Measurements from ENCODE around the gene RNF20. TPM values are rescaled to one million over a fixed set of nuclear protein-coding genes. Genes with fewer than 3 reads are reported as not detected.

The RNF20 gene
- total RNA-seq, 4 donors from 2014 or later: 9.0 to 21.0 (median 13.9) TPM

GRCh38 chr9:101566904-101567724 lies 33.5 kb downstream of the RNF20 start:
- H3K9me3 ChIP-seq: no peaks in the 10 kb centered on the region
- no peaks in the 10 kb centered on the region for H3K4me1 ChIP-seq
- H3K27me3 ChIP-seq: no peaks in the 10 kb centered on the region
- 74 to 78% methylated on average over 5 of the region's 5 CpGs for WGBS, 2 donors (ENCODE audit: low coverage in 1 of 2)
- H3K27ac ChIP-seq: no peak overlapping the region
- H3K4me3 ChIP-seq: no peak overlapping the region
- in situ Hi-C loops (cut with MboI; ENCODE audit: low pct_ligation_motif_present in 1 of 4, low pct_unique_long_range_greater_than_20kb in 1 of 4, low sequenced_read_pairs in 3 of 4): no loop called here
- peak in 4 of 5 experiments; percentile 23 to 48 (median 28) for TF ChIP-seq CTCF (IDR thresholded peaks at IDR 0.05)
- TF ChIP-seq POLR2AphosphoS5 (IDR thresholded peaks at IDR 0.05): no peak
- no peak for TF ChIP-seq EP300 (IDR thresholded peaks at IDR 0.05; ENCODE audit: low read depth)
- TF ChIP-seq POLR2A (IDR thresholded peaks at IDR 0.05): no peak
- no peak for DNase-seq
- H3K36me3 ChIP-seq: peaks cover 0 to 32% (median 15%) of the 10 kb centered on the region in 4 donors
- intact Hi-C loops (cut with DNase I; ENCODE audit: low total_unique reads): no loop called here

- TF ChIP-seq POLR2A (IDR thresholded peaks at IDR 0.05): no peak
- TF ChIP-seq POLR2AphosphoS5 (IDR thresholded peaks at IDR 0.05): no peak
- no peak for TF ChIP-seq EP300 (IDR thresholded peaks at IDR 0.05; ENCODE audit: low read depth)
- no peak for TF ChIP-seq CTCF (IDR thresholded peaks at IDR 0.05)
- no peak for DNase-seq
- no peak overlapping the region for H3K4me3 ChIP-seq
- WGBS, 2 donors (ENCODE audit: low coverage in 1 of 2): 76 to 77% methylated on average over 3 of the region's 3 CpGs
- H3K27ac ChIP-seq: no peak overlapping the region
- in situ Hi-C loops (cut with MboI; ENCODE audit: low pct_ligation_motif_present in 1 of 4, low pct_unique_long_range_greater_than_20kb in 1 of 4, low sequenced_read_pairs in 3 of 4) (no loop called here), intact Hi-C loops (cut with DNase I; ENCODE audit: low total_unique reads) (no loop called here)
- H3K36me3 ChIP-seq: peaks cover 0 to 24% (median 12%) of the 10 kb centered on the region in 4 donors
- H3K9me3 ChIP-seq: no peaks in the 10 kb centered on the region
- H3K27me3 ChIP-seq: no peaks in the 10 kb centered on the region
- no peaks in the 10 kb centered on the region for H3K4me1 ChIP-seq
Observed at GRCh38 chr9:101567725-101568350, 34.2 kb downstream of the RNF20 start.

DNA sequence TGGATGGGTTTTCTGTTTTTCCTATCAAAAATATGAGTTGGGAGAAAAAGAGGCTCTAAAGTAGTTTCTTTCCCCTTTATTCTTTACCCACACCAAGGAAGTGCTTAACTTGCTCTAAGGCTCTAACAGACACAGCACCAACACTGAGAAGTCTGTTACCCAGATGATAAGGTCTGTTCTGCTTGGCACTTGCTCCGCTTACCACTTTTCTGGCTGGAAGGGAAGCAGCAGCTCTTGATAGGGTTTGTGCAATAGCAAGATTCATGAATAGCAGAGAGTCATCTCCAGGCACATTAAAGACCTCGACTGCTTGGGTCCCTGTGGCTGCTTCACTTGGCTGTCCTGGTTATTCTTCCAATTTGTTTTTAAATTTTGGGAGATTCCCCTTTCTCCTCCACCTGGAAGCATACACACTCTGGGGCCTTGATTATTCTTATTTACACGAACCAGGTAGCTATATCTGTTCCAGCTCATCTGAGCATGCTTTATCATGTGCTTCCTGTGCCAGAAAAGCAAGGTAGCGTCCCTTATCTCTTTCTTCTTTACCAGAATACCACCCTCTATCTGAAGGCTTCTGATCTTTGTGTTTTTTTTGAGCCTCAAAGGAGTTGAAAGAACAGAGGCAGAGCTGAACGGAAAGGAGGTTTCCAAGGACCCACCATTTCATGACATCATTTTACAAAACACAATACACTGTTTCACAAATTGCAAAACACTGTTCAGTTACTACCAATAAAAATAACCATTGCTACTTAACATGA lies 36.3 kb downstream of the RNF20 start:
- no peak for DNase-seq
- H3K4me3 ChIP-seq: no peak overlapping the region
- TF ChIP-seq CTCF (IDR thresholded peaks at IDR 0.05) (no peak), EP300 (IDR thresholded peaks at IDR 0.05; ENCODE audit: low read depth) (no peak), POLR2A (IDR thresholded peaks at IDR 0.05) (no peak), POLR2AphosphoS5 (IDR thresholded peaks at IDR 0.05) (no peak)
- no peak overlapping the region for H3K27ac ChIP-seq
- no peaks in the 10 kb centered on the region for H3K27me3 ChIP-seq
- intact Hi-C loops (cut with DNase I; ENCODE audit: low total_unique reads) (no loop called here), in situ Hi-C loops (cut with MboI; ENCODE audit: low pct_ligation_motif_present in 1 of 4, low pct_unique_long_range_greater_than_20kb in 1 of 4, low sequenced_read_pairs in 3 of 4) (no loop called here)
- no peaks in the 10 kb centered on the region for H3K9me3 ChIP-seq
- 81 to 88% methylated on average over 4 to 5 of the region's 5 CpGs for WGBS, 2 donors (ENCODE audit: low coverage in 1 of 2)
- H3K36me3 ChIP-seq: peaks cover 0 to 11% (median 4%) of the 10 kb centered on the region in 4 donors
- no peaks in the 10 kb centered on the region for H3K4me1 ChIP-seq

DNA sequence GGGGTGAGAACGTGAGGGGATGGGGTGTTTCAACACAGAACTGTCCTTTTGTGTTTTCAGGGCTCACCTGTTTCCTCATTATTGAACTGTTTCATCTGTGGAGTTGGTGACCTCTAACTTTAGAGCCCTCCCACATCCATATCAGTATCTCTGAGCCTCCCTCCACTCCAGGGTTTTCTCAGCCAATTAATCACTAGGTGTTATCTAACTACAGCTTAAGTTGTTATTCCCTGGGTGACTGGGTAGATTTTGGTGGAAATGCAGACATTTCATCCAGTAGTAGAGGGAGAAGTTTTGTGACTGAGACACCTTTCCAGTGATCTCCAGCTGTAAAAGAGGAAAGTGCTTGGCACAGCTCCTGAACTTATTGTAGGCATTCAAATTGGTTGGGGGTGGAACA lies 37.5 kb downstream of the RNF20 start:
- 84 to 88% methylated on average over 1 of the region's 1 CpG for WGBS, 2 donors (ENCODE audit: low coverage in 1 of 2)
- intact Hi-C loops (cut with DNase I; ENCODE audit: low total_unique reads): no loop called here
- DNase-seq: no peak
- no peak for TF ChIP-seq POLR2AphosphoS5 (IDR thresholded peaks at IDR 0.05)
- TF ChIP-seq CTCF (IDR thresholded peaks at IDR 0.05): no peak
- no peak for TF ChIP-seq POLR2A (IDR thresholded peaks at IDR 0.05)
- no peak for TF ChIP-seq EP300 (IDR thresholded peaks at IDR 0.05; ENCODE audit: low read depth)
- Histone ChIP-seq H3K4me1 (no peaks in the 10 kb centered on the region), H3K4me3 (no peak overlapping the region), H3K36me3 (no peaks in the 10 kb centered on the region), H3K9me3 (no peaks in the 10 kb centered on the region), H3K27ac (no peak overlapping the region), H3K27me3 (no peaks in the 10 kb centered on the region)
- in situ Hi-C loops (cut with MboI; ENCODE audit: low pct_ligation_motif_present in 1 of 4, low pct_unique_long_range_greater_than_20kb in 1 of 4, low sequenced_read_pairs in 3 of 4): no loop called here
